CD4-positive, alpha-beta T cell treated with Interleukin-4 for 1 hour (primary cell): Measurements from ENCODE around the gene MYL12A.
"Not testable (repeated sequence)": the region's sequence is repeated elsewhere in the genome, so short reads cannot be mapped to it uniquely, and the experiment has no call there.

Experiments used
- DNase-seq, 2 donors: peaks; one replicate each; pipeline ENCODE4 v3.0.0-alpha.2; 2020 to 2022

Gene MYL12A

GRCh38 chr18:3256693-3257626, 9.4 kb downstream of the MYL12A start:
- DNase-seq, result no peak

GRCh38 chr18:3257627-3258120, 10.1 kb downstream of the MYL12A start:
- no peak for DNase-seq

GRCh38 chr18:3260995-3261372, 13.4 kb downstream of the MYL12A start:
- DNase-seq, result peak in 1 of 2 donors; percentile 48

- DNase-seq, result peak; percentile 87
Measured at GRCh38 chr18:3261373-3262233, 14.0 kb downstream of the MYL12A start, which contains the start of gene MYL12B. Gene MYL12B, plus strand, starts transcription at chr18:3262133. Its CDS starts 10,766 bp downstream, at chr18:3272899.

GRCh38 chr18:3262234-3263131, 14.9 kb downstream of the MYL12A start:
- DNase-seq, result peak; percentile 22 to 50

- no peak for DNase-seq
Measured at GRCh38 chr18:3263132-3263700, 15.6 kb downstream of the MYL12A start.

GRCh38 chr18:3264362-3264761, 16.8 kb downstream of the MYL12A start:
- DNase-seq, result no peak

- DNase-seq, result no peak
Measured at GRCh38 chr18:3265564-3266033, 18.0 kb downstream of the MYL12A start.

- no peak for DNase-seq
Measured at GRCh38 chr18:3266062-3266608, 18.5 kb downstream of the MYL12A start.

- no peak for DNase-seq
Measured at GRCh38 chr18:3268306-3268705, 20.7 kb downstream of the MYL12A start.

- no peak for DNase-seq
Measured at GRCh38 chr18:3269241-3269913, 21.8 kb downstream of the MYL12A start.

GRCh38 chr18:3269914-3270299, 22.3 kb downstream of the MYL12A start:
- DNase-seq, result no peak

GRCh38 chr18:3273042-3273441, 25.4 kb downstream of the MYL12A start:
- DNase-seq, result no peak

GRCh38 chr18:3277643-3278213, 30.1 kb downstream of the MYL12A start:
- not testable (repeated sequence) for DNase-seq

- no peak for DNase-seq
Measured at GRCh38 chr18:3279201-3280185, 31.9 kb downstream of the MYL12A start.

- peak in 1 of 2 donors; percentile 85 for DNase-seq
Measured at GRCh38 chr18:3281456-3282400, 34.1 kb downstream of the MYL12A start.

GRCh38 chr18:3283253-3283863, 35.8 kb downstream of the MYL12A start:
- DNase-seq, result no peak

GRCh38 chr18:3283908-3284307, 36.3 kb downstream of the MYL12A start:
- DNase-seq, result no peak
